K562 (cell line): Measurements from ENCODE around the gene DNAJC18. TPM values are rescaled to one million over a fixed set of nuclear protein-coding genes. Genes with fewer than 3 reads are reported as not detected.
A peak's percentile ranks its signal among the peaks of the same experiment; 100 is the strongest.

Experiments
- ASH1L ChIP-seq: fragments of 450-650 bp; IDR thresholded peaks from 2 replicates; pipeline ENCODE4 v1.6.1; 2018; ENCODE audit warnings: borderline replicate concordance, mild to moderate bottlenecking, low read depth; ENCODE audit not compliant: partially characterized antibody
- DMBX1 ChIP-seq: fragments of 250-450 bp; sonication (Bioruptor Pico); IDR thresholded peaks from 2 replicates; pipeline ENCODE4 v1.8.0; 2022; ENCODE audit warnings: inconsistent platforms, mild to moderate bottlenecking, moderate library complexity, borderline replicate concordance
- ESRRA ChIP-seq: fragments of 450-650 bp; IDR thresholded peaks from 2 replicates; pipeline ENCODE4 v1.6.1; 2014; ENCODE audit warnings: low read depth, mild to moderate bottlenecking, moderate library complexity, borderline replicate concordance
- FOXM1 ChIP-seq, 2 experiments: fragments of 450-650 bp in 1 of 2; sonication (generic) in 1 of 2; formaldehyde crosslinking in 1 of 2; IDR thresholded peaks; 2 replicates each; pipeline versions ENCODE4 v1.6.1 to v1.9.0; 2017 to 2022; ENCODE audit warnings: low read depth in 2 of 2, mild to moderate bottlenecking in 2 of 2, missing genetic modification reagents in 1 of 2, moderate library complexity in 1 of 2
- FOXO4 ChIP-seq: fragments of 450-650 bp; formaldehyde crosslinking; IDR thresholded peaks from 2 replicates; pipeline ENCODE4 v1.4.0; 2020; ENCODE audit warnings: mild to moderate bottlenecking, moderate library complexity
- HDAC2 ChIP-seq: fragments of 450-650 bp; IDR thresholded peaks from 2 replicates; pipeline ENCODE4 v1.6.1; 2016; ENCODE audit warnings: mild to moderate bottlenecking
- HDAC3 ChIP-seq: fragments of 450-650 bp; IDR thresholded peaks from 2 replicates; pipeline ENCODE4 v1.6.1; 2018; ENCODE audit warnings: borderline replicate concordance, mild to moderate bottlenecking, moderate library complexity; ENCODE audit not compliant: partially characterized antibody
- HOMEZ ChIP-seq: fragments of 250-450 bp; sonication (Bioruptor Pico); IDR thresholded peaks from 2 replicates; pipeline ENCODE4 v1.4.0; 2020; ENCODE audit warnings: mild to moderate bottlenecking, moderate library complexity
- KDM4B ChIP-seq, 2 experiments: fragments of 450-650 bp in 1 of 2; sonication (generic) in 1 of 2; IDR thresholded peaks; 2 replicates each; pipeline ENCODE4 v1.6.1; 2016 to 2017; ENCODE audit warnings: borderline replicate concordance in 2 of 2, antibody characterized with exemption in 1 of 2, low read depth in 1 of 2, mild to moderate bottlenecking in 1 of 2
- KLF6 ChIP-seq: fragments of 250-450 bp; sonication (Bioruptor Pico); IDR thresholded peaks from 2 replicates; pipeline ENCODE4 v1.4.0; 2020; ENCODE audit warnings: mild to moderate bottlenecking, moderate library complexity, borderline replicate concordance
- NCOR1 ChIP-seq: fragments of 450-650 bp; IDR thresholded peaks from 2 replicates; pipeline ENCODE4 v1.6.1; 2016; ENCODE audit warnings: mild to moderate bottlenecking, moderate library complexity
- NRF1 ChIP-seq, 2 experiments: fragments of 450-650 bp; IDR thresholded peaks in 1 of 2; conservative IDR thresholded peaks in 1 of 2; 2 replicates each; pipeline ENCODE4 v1.6.1; 2014; ENCODE audit warnings: mild to moderate bottlenecking in 2 of 2
- SAFB2 ChIP-seq: fragments of 200-400 bp; formaldehyde crosslinking; IDR thresholded peaks from 2 replicates; pipeline ENCODE4 v1.6.1; 2018; ENCODE audit warnings: borderline replicate concordance, low read length, low read depth, moderate library complexity; ENCODE audit not compliant: severe bottlenecking
- SRF ChIP-seq, 2 experiments: fragments of 250-450, 450-650 bp in 1 of 2; sonication (Bioruptor Pico) in 1 of 2; sonication (generic) in 1 of 2; formaldehyde crosslinking; IDR thresholded peaks; 2 replicates each; pipeline versions ENCODE4 v1.5.0 to v1.5.1; 2020 to 2022; ENCODE audit warnings: mild to moderate bottlenecking in 1 of 2, missing genetic modification reagents in 1 of 2
- STAT6 ChIP-seq: sonication (generic); formaldehyde crosslinking; IDR thresholded peaks from 2 replicates; pipeline ENCODE4 v1.8.1; 2023; ENCODE audit warnings: mild to moderate bottlenecking, missing genetic modification reagents
- ZBTB9 ChIP-seq: fragments of 450-650 bp; formaldehyde crosslinking; IDR thresholded peaks from 2 replicates; pipeline ENCODE4 v1.4.0; 2020; ENCODE audit warnings: mild to moderate bottlenecking, moderate library complexity
- ZFX ChIP-seq: sonication (generic); formaldehyde crosslinking; IDR thresholded peaks from 2 replicates; pipeline ENCODE4 v1.8.0; 2022; ENCODE audit warnings: mild to moderate bottlenecking, missing genetic modification reagents, moderate library complexity
- ZNF316 ChIP-seq: fragments of 450-650 bp; IDR thresholded peaks from 2 replicates; pipeline ENCODE4 v1.6.1; 2016
- ZNF668 ChIP-seq: fragments of 250-450 bp; sonication (Bioruptor Pico); IDR thresholded peaks from 2 replicates; pipeline ENCODE4 v1.8.0; 2022; ENCODE audit warnings: mild to moderate bottlenecking, inconsistent platforms
- ZNF696 ChIP-seq: fragments of 250-450 bp; sonication (Bioruptor Pico); conservative IDR thresholded peaks from 2 replicates; pipeline ENCODE4 v1.4.0; 2020; ENCODE audit warnings: mild to moderate bottlenecking, moderate library complexity
- polyA plus RNA-seq, 8 experiments: library from polyadenylated mRNA; depleted of rRNA in 4 of 8; stranded (reverse) in 5 of 8; unstranded in 3 of 8; fragments of >200 nt; fragmentation: Nextera tagmentation in 2 of 8; fragmentation: Illumina TruSeq in 1 of 8; extraction: Ambion mirVana in 2 of 8; extraction: Trizol in 1 of 8; gene quantifications; 2 replicates each; pipeline versions ENCODE4 v1.2.1 to v1.2.3, GENCODE V29; 2011 to 2014; ENCODE audit warnings: inconsistent platforms in 1 of 8, missing spikeins in 1 of 8
- total RNA-seq, 7 experiments: library from RNA; depleted of rRNA in 6 of 7; stranded (reverse); fragments of >200 nt in 6 of 7; fragmentation: Illumina TruSeq in 2 of 7; extraction: Trizol in 2 of 7; gene quantifications; 2 replicates each; pipeline versions ENCODE4 v1.2.1 to v1.2.3, GENCODE V29; 2011 to 2021; ENCODE audit warnings: low replicate concordance in 1 of 7

The DNAJC18 gene
- total and polyA plus RNA-seq, 9 of the 15 experiments (the other 6 are each of a cell fraction or from before 2014, with no cell fraction given), result 1.5 to 13.3 (median 7.5) TPM

GRCh38 chr5:139403787-139404483 lies 35.4 kb downstream of the DNAJC18 start, which contains the start of gene SPATA24 (continued):
- TF ChIP-seq STAT6 (0 out of 2 replicates have a peak, but pooled peaks have one; percentile 62), HDAC3 (no peak), ZFX (peak; percentile 51), KDM4B (IDR thresholded peaks at IDR 0.05; ENCODE audit: borderline replicate concordance in 2 of 2, low read depth in 1 of 2) (peak in 1 of 2 experiments; percentile 57; a peak in 1 of 4 replicates), ESRRA (no peak), NRF1 (conservative IDR thresholded peaks at IDR 0.05 in 1 of 2, IDR thresholded peaks at IDR 0.05 in 1 of 2) (peak; percentile 47 to 57), HDAC2 (peak; percentile 94), FOXO4 (CRISPR knock-in tag) (no peak), NCOR1 (no peak), ZBTB9 (CRISPR knock-in tag) (0 out of 2 replicates have a peak, but pooled peaks have one; percentile 39), SAFB2 (no peak), KLF6 (CRISPR knock-in tag) (peak; percentile 46; the same call in 1 of the 2 replicates), ZNF696 (CRISPR knock-in tag) (no peak), ASH1L (peak; percentile 38), ZNF316 (peak; percentile 53; the same call in 1 of the 2 replicates), SRF (CRISPR knock-in tag; IDR thresholded peaks at IDR 0.05) (no peak), ZNF668 (CRISPR knock-in tag) (no peak), HOMEZ (0 out of 2 replicates have a peak, but pooled peaks have one; percentile 26), DMBX1 (CRISPR knock-in tag) (no peak), FOXM1 (IDR thresholded peaks at IDR 0.05; ENCODE audit: low read depth) (peak; percentile 43; the same call in 1 of the 2 replicates), FOXM1 (CRISPR knock-in tag; IDR thresholded peaks at IDR 0.05; ENCODE audit: low read depth) (no peak)
